SK-N-SH (cell line): ENCODE measurements around the gene XRRA1. TPM values are rescaled to one million over a fixed set of nuclear protein-coding genes. Genes with fewer than 3 reads are reported as not detected.

Source experiments
- CTCF ChIA-PET: fragments of 300-600, 350-600 bp; formaldehyde crosslinking; extraction: SDS; loops from one replicate; lab custom pipeline; 2021; lab: Yijun Ruan, JAX
- POLR2A ChIA-PET: fragments of 350-600 bp; sonication (Branson Sonifier 250); formaldehyde crosslinking; extraction: SDS; loops from one replicate; lab custom pipeline; 2020; ENCODE audit warnings: antibody characterized with exemption, inconsistent platforms; lab: Yijun Ruan, JAX
- DNase-seq: peaks from one replicate; pipeline ENCODE4 v3.0.0; 2012
- H2AFZ ChIP-seq: fragments of 200-600 bp; sonication (generic); 2 replicates; pipeline ENCODE4 v1.8.1; 2016; ENCODE audit warnings: antibody characterized with exemption, mild to moderate bottlenecking, low read depth
- H3F3A ChIP-seq: fragments of 200-600 bp; sonication (generic); replicated peaks from 2 replicates; pipeline ENCODE3; 2016; ENCODE audit warnings: antibody characterized with exemption, mild to moderate bottlenecking; ENCODE audit not compliant: insufficient read depth
- H3K27ac ChIP-seq, 2 experiments: fragments of 200-500 bp in 1 of 2; fragments of 200-600 bp in 1 of 2; sonication (Bioruptor generic) in 1 of 2; sonication (generic), shearing (Covaris generic) in 1 of 2; 2 replicates each; pipeline versions ENCODE4 v1.5.1 to v1.6.1; 2014 to 2016; ENCODE audit warnings: low read depth in 2 of 2, inconsistent platforms in 1 of 2, low read length in 1 of 2, mild to moderate bottlenecking in 1 of 2, mixed read lengths in 1 of 2
- H3K27me3 ChIP-seq: fragments of 200-600 bp; sonication (generic), shearing (Covaris generic); 2 replicates; pipeline ENCODE4 v1.6.1; 2016; ENCODE audit warnings: mixed run types; ENCODE audit not compliant: insufficient read depth
- H3K36me3 ChIP-seq, 2 experiments: fragments of 200-500 bp in 1 of 2; fragments of 200-600 bp in 1 of 2; sonication (Bioruptor generic) in 1 of 2; sonication (generic) in 1 of 2; replicated peaks in 1 of 2; 2 replicates each; pipeline versions ENCODE3 to v1.5.1; 2014 to 2016; ENCODE audit warnings: low read length in 1 of 2, mild to moderate bottlenecking in 1 of 2; ENCODE audit not compliant: insufficient read depth in 2 of 2, control insufficient read depth in 1 of 2
- H3K4me1 ChIP-seq, 2 experiments: fragments of 200-500 bp in 1 of 2; fragments of 200-600 bp in 1 of 2; sonication (Bioruptor generic) in 1 of 2; sonication (generic), shearing (Covaris generic) in 1 of 2; 2 replicates each; pipeline versions ENCODE4 v1.5.1 to v1.6.1; 2014 to 2016; ENCODE audit warnings: low read depth in 1 of 2, low read length in 1 of 2, mixed run types in 1 of 2; ENCODE audit not compliant: insufficient read depth in 2 of 2, control insufficient read depth in 1 of 2
- H3K4me2 ChIP-seq: fragments of 200-600 bp; sonication (generic), shearing (Covaris generic); 2 replicates; pipeline ENCODE4 v1.6.1; 2017; ENCODE audit warnings: mixed run types
- H3K4me3 ChIP-seq, 2 experiments: fragments of 200-500 bp in 1 of 2; fragments of 200-600 bp in 1 of 2; sonication (Bioruptor generic) in 1 of 2; sonication (generic), shearing (Covaris generic) in 1 of 2; 2 replicates each; pipeline versions ENCODE4 v1.5.1 to v1.8.1; 2014 to 2016; ENCODE audit warnings: low read depth in 2 of 2, inconsistent platforms in 1 of 2, low read length in 1 of 2, mild to moderate bottlenecking in 1 of 2, mixed read lengths in 1 of 2, moderate library complexity in 1 of 2
- H3K79me2 ChIP-seq: fragments of 200-600 bp; sonication (generic); 2 replicates; pipeline ENCODE4 v1.8.1; 2017; ENCODE audit warnings: mild to moderate bottlenecking; ENCODE audit not compliant: insufficient read depth
- H3K9ac ChIP-seq: fragments of 200-600 bp; sonication (generic); 2 replicates; pipeline ENCODE4 v1.6.1; 2017; ENCODE audit warnings: mixed run types
- H3K9me2 ChIP-seq: fragments of 200-600 bp; sonication (generic); 2 replicates; pipeline ENCODE4 v1.6.1; 2017; ENCODE audit warnings: mixed run types
- H3K9me3 ChIP-seq: fragments of 200-600 bp; sonication (generic); 2 replicates; pipeline ENCODE4 v1.6.1; 2017; ENCODE audit warnings: mixed run types, mild to moderate bottlenecking, moderate library complexity
- H4K20me1 ChIP-seq: fragments of 200-600 bp; sonication (generic); 2 replicates; pipeline ENCODE4 v1.6.1; 2017; ENCODE audit warnings: mild to moderate bottlenecking, mixed run types; ENCODE audit not compliant: insufficient read depth
- CHD2 ChIP-seq: fragments of 150-350 bp; IDR thresholded peaks from 2 replicates; pipeline ENCODE4 v1.6.1; 2018; ENCODE audit warnings: low read length; ENCODE audit not compliant: partially characterized antibody
- CTCF ChIP-seq: fragments of 200-600 bp; sonication (generic); IDR thresholded peaks from 2 replicates; pipeline ENCODE4 v1.6.1; 2017; ENCODE audit warnings: antibody characterized with exemption, mild to moderate bottlenecking, moderate library complexity
- EP300 ChIP-seq, 2 experiments: IDR thresholded peaks; 2 replicates each; pipeline versions ENCODE4 v1.4.0 to v1.6.1; 2012; ENCODE audit warnings: borderline replicate concordance in 1 of 2, low read depth in 1 of 2, low read length in 1 of 2
- GABPA ChIP-seq: IDR thresholded peaks from 2 replicates; pipeline ENCODE4 v1.4.0; 2012; ENCODE audit warnings: low read depth, mild to moderate bottlenecking
- GATA2 ChIP-seq: sonication (generic); formaldehyde crosslinking; IDR thresholded peaks from 2 replicates; pipeline ENCODE4 v1.5.0; 2020; ENCODE audit warnings: mild to moderate bottlenecking, missing genetic modification reagents
- JUND ChIP-seq: IDR thresholded peaks from 2 replicates; pipeline ENCODE4 v1.4.0; 2012
- MEF2A ChIP-seq: IDR thresholded peaks from 2 replicates; pipeline ENCODE4 v1.4.0; 2012; ENCODE audit warnings: low read depth, borderline replicate concordance
- POLR2AphosphoS5 ChIP-seq: IDR thresholded peaks from 2 replicates; pipeline ENCODE4 v1.6.1; 2012; ENCODE audit warnings: low read depth, low read length
- RAD21 ChIP-seq: IDR thresholded peaks from 2 replicates; pipeline ENCODE4 v1.6.1; 2012; ENCODE audit warnings: mild to moderate bottlenecking, low read length
- RCOR1 ChIP-seq: fragments of 150-350 bp; IDR thresholded peaks from 2 replicates; pipeline ENCODE4 v1.6.1; 2017; ENCODE audit warnings: antibody characterized with exemption, low read length
- RFX5 ChIP-seq: IDR thresholded peaks from 2 replicates; pipeline ENCODE4 v1.6.1; 2012; ENCODE audit warnings: mild to moderate bottlenecking, improper control_type of control experiment, low read length
- RXRA ChIP-seq: IDR thresholded peaks from 2 replicates; pipeline ENCODE4 v1.4.0; 2012; ENCODE audit warnings: low read depth, mild to moderate bottlenecking, borderline replicate concordance
- TCF12 ChIP-seq: IDR thresholded peaks from 2 replicates; pipeline ENCODE4 v1.4.0; 2012
- USF1 ChIP-seq: IDR thresholded peaks from 2 replicates; pipeline ENCODE4 v1.4.0; 2012; ENCODE audit warnings: low read depth, borderline replicate concordance
- USF2 ChIP-seq: fragments of 150-350 bp; IDR thresholded peaks from 2 replicates; pipeline ENCODE4 v1.6.1; 2017; ENCODE audit warnings: antibody characterized with exemption, low read length, low read depth, borderline replicate concordance
- YY1 ChIP-seq: IDR thresholded peaks from 2 replicates; pipeline ENCODE4 v1.4.0; 2012; ENCODE audit warnings: low read depth, mild to moderate bottlenecking
- ZBTB33 ChIP-seq: IDR thresholded peaks from 2 replicates; pipeline ENCODE4 v1.4.0; 2012; ENCODE audit warnings: low read depth, borderline replicate concordance
- WGBS: methylation state at CpG from one replicate; pipeline ENCODE4 v1.1.6; 2017; ENCODE audit warnings: low lambda C conversion rate; 5-methylcytosine and 5-hydroxymethylcytosine counted together
- polyA plus RNA-seq, 3 experiments: library from polyadenylated mRNA; depleted of rRNA; stranded (reverse); fragments of >200 nt; gene quantifications; 2 replicates each; pipeline ENCODE4 v1.2.3, GENCODE V29; 2012

Gene XRRA1
- polyA plus RNA-seq, 1 of the 3 experiments (the other 2 are of a cell fraction) = 12.9 TPM

- H3K4me1 ChIP-seq = no peaks in the 10 kb centered on the region; a peak in 1 of 4 replicates
- WGBS = 84% methylated on average over 2 of the region's 2 CpGs
- no peak overlapping the region for H3K4me3 ChIP-seq
- peaks cover 62 to 94% of the 10 kb centered on the region in 2 experiments for H3K36me3 ChIP-seq
- TF ChIP-seq MEF2A = no peak
- no peak for TF ChIP-seq CTCF
- no peak for TF ChIP-seq GABPA
- no peak for TF ChIP-seq EP300 (IDR thresholded peaks at IDR 0.05; ENCODE audit: borderline replicate concordance in 1 of 2, low read depth in 1 of 2, low read length in 1 of 2)
- TF ChIP-seq RCOR1 = no peak
- TF ChIP-seq POLR2AphosphoS5 = no peak
- no peak for TF ChIP-seq USF2
- no peak for TF ChIP-seq GATA2 (CRISPR knock-in tag)
- TF ChIP-seq RXRA = no peak
- TF ChIP-seq TCF12 = no peak
- TF ChIP-seq RFX5 = no peak
- TF ChIP-seq RAD21 = no peak
- no peak for TF ChIP-seq USF1
- TF ChIP-seq JUND = no peak
- TF ChIP-seq YY1 = no peak
- no peaks in the 10 kb centered on the region for H4K20me1 ChIP-seq
- CTCF ChIA-PET = interaction anchor here (0.7 to 1.3 kb wide), 4 partner anchors 11 to 1245 kb away, joined by 3 read pairs; no protein-coding TSS in a partner anchor
- H3K27ac ChIP-seq = no peak overlapping the region
- H3K9me3 ChIP-seq = no peaks in the 10 kb centered on the region
- H3F3A ChIP-seq = peaks cover 6% of the 10 kb centered on the region
- no peaks in the 10 kb centered on the region for H3K79me2 ChIP-seq
- H2AFZ ChIP-seq = no peak overlapping the region
- no peaks in the 10 kb centered on the region for H3K9me2 ChIP-seq
- H3K4me2 ChIP-seq = no peak overlapping the region
- no peak for DNase-seq
- POLR2A ChIA-PET = interaction anchor here (0.7 kb wide), 1 partner anchor 11 kb away, joined by 3 read pairs; no protein-coding TSS in a partner anchor
- no peak overlapping the region for H3K9ac ChIP-seq
- no peaks in the 10 kb centered on the region for H3K27me3 ChIP-seq
These were observed 108.4 kb downstream of the XRRA1 start for GRCh38 chr11:74840486-74840885.

GRCh38 chr11:74839971-74840370 lies 108.9 kb downstream of the XRRA1 start:
- TF ChIP-seq ZBTB33 (no peak), CHD2 (no peak), MEF2A (no peak)
- Histone ChIP-seq H3F3A (peaks cover 6% of the 10 kb centered on the region), H3K4me3 (no peak overlapping the region), H3K9me2 (no peaks in the 10 kb centered on the region), H3K36me3 (peaks cover 59 to 94% of the 10 kb centered on the region in 2 experiments), H3K27ac (no peak overlapping the region), H2AFZ (no peak overlapping the region), H3K27me3 (no peaks in the 10 kb centered on the region), H3K79me2 (no peaks in the 10 kb centered on the region), H3K9me3 (no peaks in the 10 kb centered on the region), H3K4me2 (no peak overlapping the region), H3K9ac (no peak overlapping the region), H4K20me1 (no peaks in the 10 kb centered on the region), H3K4me1 (no peaks in the 10 kb centered on the region; a peak in 1 of 4 replicates)
- no peak for DNase-seq
- WGBS = 83% methylated on average over 2 of the region's 2 CpGs
- ChIA-PET POLR2A (interaction anchor here (0.7 kb wide), 1 partner anchor 11 kb away, joined by 3 read pairs; no protein-coding TSS in a partner anchor), CTCF (interaction anchor here (0.7 to 1.3 kb wide), 2 partner anchors 14 to 1245 kb away, joined by 3 read pairs; no protein-coding TSS in a partner anchor)
